H1 (cell line): ENCODE data around the gene RAP1A.

Experiments
- BRCA1 ChIP-seq: IDR thresholded peaks from 2 replicates; pipeline ENCODE4 v1.6.1; 2012; ENCODE audit warnings: low read depth, low read length, improper control_type of control experiment
- CHD2 ChIP-seq: IDR thresholded peaks from 2 replicates; pipeline ENCODE4 v1.6.1; 2012; ENCODE audit warnings: low read length, improper control_type of control experiment
- CTCF ChIP-seq, 3 experiments: IDR thresholded peaks; 1 replicate in 2 of 3; 2 replicates in 1 of 3; pipeline versions ENCODE4 v1.5.1 to v1.6.1; 2011; ENCODE audit warnings: low read length in 3 of 3, mild to moderate bottlenecking in 3 of 3, inconsistent platforms in 2 of 3, low read depth in 1 of 3, moderate library complexity in 1 of 3; ENCODE audit not compliant: insufficient read depth in 1 of 3; ENCODE audit errors: control extremely low read depth in 1 of 3
- EP300 ChIP-seq, 2 experiments: IDR thresholded peaks; 1 replicate in 1 of 2; 2 replicates in 1 of 2; pipeline ENCODE4 v1.6.1; 2011 to 2012; ENCODE audit warnings: low read depth in 2 of 2, low read length in 2 of 2, mild to moderate bottlenecking in 2 of 2, borderline replicate concordance in 1 of 2, inconsistent platforms in 1 of 2, moderate library complexity in 1 of 2
- JUN ChIP-seq: IDR thresholded peaks from 2 replicates; pipeline ENCODE4 v1.6.1; 2011; ENCODE audit warnings: low read depth, mild to moderate bottlenecking, improper control_type of control experiment, low read length
- JUND ChIP-seq: IDR thresholded peaks from 2 replicates; pipeline ENCODE4 v1.6.1; 2011; ENCODE audit warnings: mild to moderate bottlenecking, improper control_type of control experiment, low read length
- KDM4A ChIP-seq: IDR thresholded peaks from one replicate; pipeline ENCODE4 v1.7.1; 2012; ENCODE audit warnings: low read depth, mild to moderate bottlenecking, moderate library complexity, low read length, inconsistent platforms; ENCODE audit not compliant: severe bottlenecking
- MAX ChIP-seq: IDR thresholded peaks from 2 replicates; pipeline ENCODE4 v1.6.1; 2012; ENCODE audit warnings: inconsistent platforms
- POLR2A ChIP-seq, 2 experiments: IDR thresholded peaks; 1 replicate in 1 of 2; 2 replicates in 1 of 2; pipeline ENCODE4 v1.6.1; 2011; ENCODE audit warnings: low read depth in 2 of 2, low read length in 2 of 2, mild to moderate bottlenecking in 2 of 2; ENCODE audit errors: control extremely low read depth in 1 of 2
- POLR2AphosphoS5 ChIP-seq: IDR thresholded peaks from 2 replicates; pipeline ENCODE4 v1.6.1; 2011; ENCODE audit warnings: low read depth, low read length
- RAD21 ChIP-seq, 2 experiments: IDR thresholded peaks in 1 of 2; conservative IDR thresholded peaks in 1 of 2; 2 replicates each; pipeline ENCODE4 v1.6.1; 2011; ENCODE audit warnings: low read depth in 2 of 2, low read length in 2 of 2, improper control_type of control experiment in 1 of 2, inconsistent platforms in 1 of 2, mild to moderate bottlenecking in 1 of 2, moderate library complexity in 1 of 2
- SAP30 ChIP-seq: fragments of 300-600 bp; sonication (generic); IDR thresholded peaks from 2 replicates; pipeline ENCODE4 v1.7.1; 2012; ENCODE audit warnings: low read length, moderate library complexity, mild to moderate bottlenecking, inconsistent platforms; ENCODE audit not compliant: insufficient read depth, insufficient replicate concordance
- SP2 ChIP-seq: IDR thresholded peaks from 2 replicates; pipeline ENCODE4 v1.6.1; 2012; ENCODE audit warnings: mild to moderate bottlenecking, low read length, inconsistent platforms
- USF2 ChIP-seq: IDR thresholded peaks from 2 replicates; pipeline ENCODE4 v1.6.1; 2011; ENCODE audit warnings: low read length, improper control_type of control experiment

- TF ChIP-seq CTCF (IDR thresholded peaks at IDR 0.05; ENCODE audit: control extremely low read depth in 1 of 3, insufficient read depth in 1 of 3, low read depth in 1 of 3, low read length in 3 of 3) (no peak), POLR2AphosphoS5 (no peak), EP300 (IDR thresholded peaks at IDR 0.05; ENCODE audit: borderline replicate concordance in 1 of 2, low read depth in 2 of 2, low read length in 2 of 2) (no peak), MAX (no peak), RAD21 (IDR thresholded peaks at IDR 0.05 in 1 of 2, conservative IDR thresholded peaks at IDR 0.05 in 1 of 2; ENCODE audit: low read depth in 2 of 2, low read length in 2 of 2) (no peak), POLR2A (IDR thresholded peaks at IDR 0.05; ENCODE audit: control extremely low read depth in 1 of 2, low read depth in 2 of 2, low read length in 2 of 2) (no peak), SP2 (no peak), JUND (no peak), SAP30 (no peak), USF2 (no peak), JUN (no peak), KDM4A (no peak), CHD2 (no peak), BRCA1 (no peak)
These were observed 23.8 kb upstream of the RAP1A start for GRCh38 chr1:111595807-111596206.
